Right lobe of liver (tissue), 6 donors: ENCODE results near the gene ZBBX. TPM values are rescaled to one million over a fixed set of nuclear protein-coding genes. Genes with fewer than 3 reads are reported as not detected.

Experiments used
- ATAC-seq, 4 donors: fragments of 200-7000 bp; cut with Tn5 transposase; one replicate each; pipeline ENCODE4 v1.9.1; 2020; ENCODE audit warnings: mild to moderate bottlenecking in 4 of 4, moderate library complexity in 4 of 4
- DNase-seq, 3 donors: peaks; one replicate each; pipeline ENCODE4 v3.0.0-alpha.2; 2020
- H3K27ac ChIP-seq, 3 donors: fragments of 200-600 bp; one replicate each; pipeline ENCODE4 v1.8.0; 2022
- H3K27me3 ChIP-seq, 2 donors: fragments of 200-600 bp; one replicate each; pipeline ENCODE4 v1.8.0; 2022
- H3K36me3 ChIP-seq, 4 donors: fragments of 200-600 bp; sonication (generic) in 1 of 4; one replicate each; pipeline versions ENCODE4 v1.5.1 to v1.8.0; 2017 to 2022; ENCODE audit warnings: control low read depth in 1 of 4
- H3K4me1 ChIP-seq, 4 donors: fragments of 200-600 bp; sonication (generic) in 1 of 4; one replicate each; pipeline versions ENCODE4 v1.5.1 to v1.8.0; 2017 to 2022; ENCODE audit warnings: control low read depth in 1 of 4
- H3K4me3 ChIP-seq, 3 donors: fragments of 200-600 bp; one replicate each; pipeline ENCODE4 v1.8.0; 2022
- H3K9me3 ChIP-seq, 4 donors: fragments of 200-600 bp; sonication (generic) in 1 of 4; one replicate each; pipeline versions ENCODE4 v1.5.1 to v1.8.0; 2017 to 2022; ENCODE audit warnings: control low read depth in 1 of 4
- POLR2A ChIP-seq: fragments of 450-650 bp; IDR thresholded peaks from one replicate; pipeline ENCODE4 v1.6.1; 2017; ENCODE audit warnings: antibody characterized with exemption, mild to moderate bottlenecking
- WGBS: methylation state at CpG from one replicate; pipeline ENCODE4 v1.1.6; 2018; ENCODE audit warnings: low coverage, low lambda C conversion rate; ENCODE audit not compliant: insufficient coverage; ENCODE audit errors: missing lambda C conversion rate; 5-methylcytosine and 5-hydroxymethylcytosine counted together
- intact Hi-C, 2 donors: fragments of 100-400 bp; cut with DNase I; formaldehyde crosslinking; loops; one replicate each; pipeline versions ENCODE4 v1.11.2 to v1.14.1; 2022
- total RNA-seq, 6 experiments: library from RNA; depleted of rRNA in 2 of 6; stranded (reverse); fragments of >200 nt in 2 of 6; fragmentation: NEBNext Ultra II Directional in 3 of 6; extraction: Animal tissue kit (Norgen Biotek cat#: 25700) in 3 of 6; gene quantifications; one replicate each; pipeline versions ENCODE4 v1.1.0 to v1.2.4, GENCODE V29; 2016 to 2023
- TF ChIP-seq, protein P1 (sequence below), 4 donors: fragments of 200-600 bp in 3 of 4; fragments of 450-650 bp in 1 of 4; IDR thresholded peaks; one replicate each; pipeline versions ENCODE4 v1.5.1 to v1.8.0; 2016 to 2022; ENCODE audit warnings: antibody characterized with exemption in 4 of 4, mild to moderate bottlenecking in 2 of 4
- donor health status: DM: no; HTN: yes; CAD: no.
- donor health status: DM: no; HTN: no; CAD: no.
- donor health status: DM: no; HTN: no; CAD: no.
- donor health status: DM: no; HTN: yes; CAD: no.
- donor health status: DM: no; HTN: yes; CAD: no.

The ZBBX gene
- total RNA-seq, 6 experiments from 2014 or later = not detected

DNA sequence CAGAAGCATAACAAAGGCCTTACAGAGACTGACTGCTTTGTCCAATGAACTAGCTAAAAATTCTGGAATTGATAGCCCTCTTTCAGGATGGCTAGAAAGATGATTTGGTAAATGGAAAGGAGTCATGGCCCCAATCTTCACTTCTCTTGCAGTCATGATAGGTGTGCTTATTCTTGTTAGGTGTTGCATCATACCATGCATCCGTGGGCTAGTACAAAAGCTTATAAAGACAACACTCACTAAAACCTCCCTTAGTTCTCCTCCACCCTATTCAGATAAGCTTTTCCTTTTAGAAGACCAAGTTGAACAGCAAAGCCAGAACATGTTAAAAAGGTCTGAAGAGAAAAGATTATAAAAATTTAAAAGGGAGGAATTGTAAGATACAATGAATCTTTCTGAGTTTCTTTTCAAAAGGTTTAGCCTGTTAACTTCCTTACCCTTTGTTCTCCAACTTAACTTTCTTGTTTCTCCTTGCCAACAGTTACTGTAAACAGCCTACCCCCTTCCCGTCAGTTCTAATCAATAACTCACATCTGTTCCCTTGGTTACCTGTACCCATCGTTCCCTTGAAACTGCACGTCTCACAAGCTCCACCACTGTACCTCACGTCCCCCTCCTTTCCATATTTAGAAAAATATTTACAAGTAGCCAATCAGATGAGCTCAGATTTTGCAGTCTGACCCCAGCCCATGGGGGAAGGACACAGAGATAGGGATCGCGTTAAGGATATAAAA, 105.8 kb downstream of the ZBBX start:
- DNase-seq (no peak), ATAC-seq (no peak)
- H3K4me1 ChIP-seq = no peaks in the 10 kb centered on the region
- no peak overlapping the region for H3K4me3 ChIP-seq
- H3K27ac ChIP-seq = no peak overlapping the region
- H3K36me3 ChIP-seq = no peaks in the 10 kb centered on the region
- TF ChIP-seq POLR2A = no peak
- TF ChIP-seq, protein P1, sequence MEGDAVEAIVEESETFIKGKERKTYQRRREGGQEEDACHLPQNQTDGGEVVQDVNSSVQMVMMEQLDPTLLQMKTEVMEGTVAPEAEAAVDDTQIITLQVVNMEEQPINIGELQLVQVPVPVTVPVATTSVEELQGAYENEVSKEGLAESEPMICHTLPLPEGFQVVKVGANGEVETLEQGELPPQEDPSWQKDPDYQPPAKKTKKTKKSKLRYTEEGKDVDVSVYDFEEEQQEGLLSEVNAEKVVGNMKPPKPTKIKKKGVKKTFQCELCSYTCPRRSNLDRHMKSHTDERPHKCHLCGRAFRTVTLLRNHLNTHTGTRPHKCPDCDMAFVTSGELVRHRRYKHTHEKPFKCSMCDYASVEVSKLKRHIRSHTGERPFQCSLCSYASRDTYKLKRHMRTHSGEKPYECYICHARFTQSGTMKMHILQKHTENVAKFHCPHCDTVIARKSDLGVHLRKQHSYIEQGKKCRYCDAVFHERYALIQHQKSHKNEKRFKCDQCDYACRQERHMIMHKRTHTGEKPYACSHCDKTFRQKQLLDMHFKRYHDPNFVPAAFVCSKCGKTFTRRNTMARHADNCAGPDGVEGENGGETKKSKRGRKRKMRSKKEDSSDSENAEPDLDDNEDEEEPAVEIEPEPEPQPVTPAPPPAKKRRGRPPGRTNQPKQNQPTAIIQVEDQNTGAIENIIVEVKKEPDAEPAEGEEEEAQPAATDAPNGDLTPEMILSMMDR (IDR thresholded peaks at IDR 0.05) = no peak
- no peaks in the 10 kb centered on the region for H3K9me3 ChIP-seq
- H3K27me3 ChIP-seq = no peaks in the 10 kb centered on the region
- intact Hi-C loops = no loop called here
- WGBS = 52% methylated on average over 7 of the region's 7 CpGs

GRCh38 chr3:167253037-167253436, 127.1 kb downstream of the ZBBX start:
- Histone ChIP-seq H3K36me3 (no peaks in the 10 kb centered on the region), H3K9me3 (no peaks in the 10 kb centered on the region), H3K4me3 (no peak overlapping the region), H3K27ac (no peak overlapping the region), H3K4me1 (no peaks in the 10 kb centered on the region), H3K27me3 (no peaks in the 10 kb centered on the region)
- intact Hi-C loops = no loop called here
- ATAC-seq (no peak), DNase-seq (no peak)
- TF ChIP-seq, protein P1 (IDR thresholded peaks at IDR 0.05) = no peak
- TF ChIP-seq POLR2A = no peak
- 50% methylated on average over 1 of the region's 1 CpG for WGBS

DNA sequence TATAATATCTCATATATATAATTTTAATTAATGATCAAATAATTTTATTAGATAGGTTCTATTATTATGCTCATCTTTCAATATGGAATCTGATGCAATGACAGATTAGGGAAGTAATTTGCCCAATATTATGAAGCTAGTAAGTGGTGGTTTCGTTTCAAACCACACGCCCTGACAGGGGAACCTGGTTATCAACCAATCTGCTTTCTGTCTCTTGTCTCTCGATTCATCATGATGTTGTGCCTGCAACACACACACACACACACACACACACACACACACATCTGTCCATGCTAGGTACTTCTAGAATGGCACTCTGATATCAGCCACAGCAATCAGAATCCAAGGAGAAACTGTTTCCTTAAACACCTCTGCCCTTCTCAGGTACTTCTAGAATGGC, 128.4 kb downstream of the ZBBX start:
- WGBS = 81% methylated on average over 3 of the region's 3 CpGs
- no peak for TF ChIP-seq POLR2A
- TF ChIP-seq, protein P1 (IDR thresholded peaks at IDR 0.05) = no peak

DNA sequence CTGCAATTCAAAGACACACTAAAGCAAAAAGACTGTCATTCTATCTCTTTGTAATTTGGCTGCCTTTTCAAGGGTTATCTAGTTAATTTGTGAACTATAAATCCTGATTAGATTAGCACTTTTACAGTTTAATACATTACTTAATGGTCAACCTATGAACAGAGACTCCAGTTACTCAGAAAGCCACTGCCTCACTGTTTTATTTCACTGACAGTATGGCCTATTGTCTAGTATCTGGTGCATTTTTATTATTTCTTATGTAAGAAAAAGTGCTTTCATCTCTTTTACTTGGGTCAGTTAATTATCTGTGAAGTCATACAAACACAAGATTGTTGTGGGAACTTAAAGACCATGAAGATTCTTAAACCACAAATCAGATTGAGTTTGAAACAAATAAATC, 133.8 kb downstream of the ZBBX start:
- no peak for TF ChIP-seq POLR2A
- TF ChIP-seq, protein P1 (IDR thresholded peaks at IDR 0.05) = no peak
- Histone ChIP-seq H3K4me1 (no peaks in the 10 kb centered on the region), H3K4me3 (no peak overlapping the region), H3K36me3 (no peaks in the 10 kb centered on the region), H3K27ac (no peak overlapping the region), H3K9me3 (no peaks in the 10 kb centered on the region), H3K27me3 (no peaks in the 10 kb centered on the region)
- ATAC-seq (no peak), DNase-seq (no peak)
- intact Hi-C loops = no loop called here

More for the DNA sequence above, 128.4 kb downstream of the ZBBX start:
- ATAC-seq (no peak), DNase-seq (no peak)
- no peaks in the 10 kb centered on the region for H3K4me1 ChIP-seq
- H3K27me3 ChIP-seq = no peaks in the 10 kb centered on the region
- intact Hi-C loops = no loop called here
- no peak overlapping the region for H3K27ac ChIP-seq
- no peaks in the 10 kb centered on the region for H3K36me3 ChIP-seq
- H3K9me3 ChIP-seq = no peaks in the 10 kb centered on the region
- no peak overlapping the region for H3K4me3 ChIP-seq
